D341Med (cell line): ENCODE results near the gene RD3L.
A peak's percentile ranks its signal among the peaks of the same experiment; 100 is the strongest.

ENCODE experiments used
- DNase-seq: peaks from one replicate; pipeline ENCODE4 v3.0.0; 2012; ENCODE audit warnings: low spot score

The RD3L gene

DNA sequence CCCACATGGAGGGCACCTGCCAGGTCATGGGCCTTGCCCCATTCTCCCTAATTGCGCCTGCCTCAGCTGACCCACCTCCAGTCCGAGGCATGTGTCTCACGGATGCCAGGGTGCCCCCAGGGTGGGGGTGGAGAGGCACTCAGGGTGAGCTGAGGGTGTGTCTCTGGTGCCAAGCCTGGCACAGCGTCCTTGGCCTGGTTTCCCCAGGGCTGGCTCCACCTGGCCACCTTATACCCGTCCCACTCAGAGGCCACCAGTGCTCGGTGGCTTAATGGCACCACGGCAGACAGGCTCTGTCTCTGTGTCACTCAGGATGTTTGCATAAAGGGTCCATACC is 47.6 kb downstream of the RD3L start:
- DNase-seq: peak; percentile 20

GRCh38 chr14:103894034-103894722 is 48.2 kb downstream of the RD3L start:
- DNase-seq: peak; percentile 29

GRCh38 chr14:103892247-103892646 is 50.1 kb downstream of the RD3L start:
- DNase-seq: peak; percentile 11

DNA sequence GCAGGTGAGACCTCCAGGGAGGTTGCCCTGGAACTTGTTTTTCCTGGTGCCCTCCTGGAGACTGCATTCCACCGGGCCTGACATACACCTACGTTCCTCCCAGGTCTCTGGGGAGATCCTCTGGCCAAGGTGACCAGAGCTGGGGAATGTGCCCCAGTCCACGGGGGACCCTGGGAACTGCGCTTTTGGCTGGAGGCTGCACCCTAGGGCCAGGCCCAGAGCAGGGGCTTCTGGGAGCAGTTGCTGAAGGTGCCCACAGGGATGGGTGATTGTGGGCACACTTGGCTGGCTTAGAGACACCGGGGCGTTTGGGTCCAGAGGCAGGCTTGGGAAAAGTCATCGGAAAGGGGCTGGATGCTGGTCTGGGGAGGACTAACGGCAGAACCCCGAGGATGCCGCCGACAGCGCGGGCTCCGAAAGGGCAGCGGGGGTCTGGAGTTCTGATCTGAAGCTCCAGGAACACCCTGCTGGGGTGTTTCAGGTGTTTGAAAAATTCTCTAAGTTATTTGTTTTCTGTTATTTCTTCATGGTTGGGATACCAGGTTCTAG is 50.6 kb downstream of the RD3L start:
- peak; percentile 27 for DNase-seq

- peak; percentile 26 for DNase-seq
These were observed 51.3 kb downstream of the RD3L start for GRCh38 chr14:103890821-103891666.
